Cerebellar cortex (tissue), 1 donor: ENCODE results near the gene SLC6A7.
A peak's percentile ranks its signal among the peaks of the same experiment; 100 is the strongest.

Experiments
- DNase-seq: peaks from one replicate; pipeline ENCODE4 v3.0.0-alpha.2; 2015; ENCODE audit warnings: low spot score

The SLC6A7 gene

DNA sequence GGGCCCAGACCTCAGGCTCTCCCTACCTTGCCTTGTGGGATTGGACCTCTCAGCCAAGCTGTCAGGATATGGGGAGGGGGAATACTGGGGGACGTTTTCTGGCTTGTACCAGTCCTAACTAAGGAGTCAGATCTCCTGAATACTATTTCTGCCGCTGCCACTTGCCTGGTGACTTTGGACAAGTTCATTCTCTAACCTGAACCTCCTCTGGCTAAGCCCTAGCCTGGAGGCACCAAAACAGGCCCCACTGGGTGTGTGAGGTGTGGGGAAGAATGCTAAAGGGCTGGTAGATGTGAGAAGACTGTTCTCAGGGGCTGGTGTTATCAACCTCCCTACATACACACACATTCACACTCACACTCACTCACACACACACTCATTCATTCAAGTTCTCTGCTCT, 1.1 kb downstream of the SLC6A7 start:
- peak; percentile 48 for DNase-seq

DNA sequence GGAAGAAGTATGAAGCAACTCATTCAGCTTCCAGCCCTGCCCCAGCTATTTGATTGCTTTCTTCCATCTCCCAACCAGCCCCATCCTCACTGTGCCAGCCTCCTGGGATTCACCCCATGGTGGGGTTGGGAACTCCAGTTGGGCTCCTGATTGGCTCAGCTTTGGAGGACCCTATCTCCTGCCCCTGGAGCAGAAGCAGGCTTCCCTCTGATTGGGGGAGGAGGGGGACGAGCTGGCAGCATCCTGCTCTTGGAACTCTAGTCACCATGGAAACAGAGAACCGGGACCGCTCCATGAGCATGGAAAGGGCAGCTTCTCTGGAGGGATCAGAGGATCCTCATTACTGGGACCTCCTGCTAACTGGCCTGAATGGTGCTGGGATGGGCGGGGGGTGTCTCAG, 2.6 kb downstream of the SLC6A7 start:
- DNase-seq = peak; percentile 71

- no peak for DNase-seq
Measured at GRCh38 chr5:150195736-150196485, 6.0 kb downstream of the SLC6A7 start.

DNA sequence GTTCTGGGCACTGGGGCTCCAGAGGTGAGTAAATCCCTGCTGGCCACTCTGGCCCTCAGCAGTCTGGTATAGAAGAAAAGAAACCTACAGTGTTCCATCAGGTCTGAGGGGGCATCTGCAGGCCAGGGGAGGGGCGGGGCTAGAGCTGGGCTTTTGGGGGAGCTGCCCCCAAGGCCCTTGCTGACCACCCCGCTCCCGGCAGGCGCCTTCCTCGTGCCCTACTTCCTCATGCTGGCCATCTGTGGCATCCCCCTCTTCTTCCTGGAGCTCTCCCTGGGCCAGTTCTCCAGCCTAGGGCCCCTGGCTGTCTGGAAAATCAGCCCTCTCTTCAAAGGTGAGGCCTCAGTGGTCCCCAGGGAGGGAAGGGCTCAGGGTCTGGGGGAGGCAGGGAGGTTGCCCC, 6.7 kb downstream of the SLC6A7 start:
- DNase-seq = no peak

- DNase-seq = no peak
Measured at GRCh38 chr5:150196986-150197385, 7.1 kb downstream of the SLC6A7 start.

DNA sequence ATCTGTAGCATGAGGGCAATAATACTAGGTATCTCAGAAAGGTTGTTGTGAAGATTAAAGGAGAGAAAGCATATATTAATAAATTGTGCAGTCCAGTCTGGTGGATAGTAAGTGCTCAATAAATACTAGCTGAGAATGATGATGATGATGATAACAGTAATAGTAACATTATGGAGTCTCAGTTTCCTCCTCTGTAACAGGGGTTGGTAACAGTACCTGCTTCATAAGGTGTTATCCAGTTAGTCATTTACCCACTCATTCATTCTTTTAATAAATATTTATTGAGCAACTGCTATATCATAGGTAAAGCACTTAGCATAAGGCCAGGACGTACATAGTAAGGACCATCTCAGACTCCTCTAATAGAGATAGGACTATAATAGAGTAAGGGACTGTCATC, 7.6 kb downstream of the SLC6A7 start:
- no peak for DNase-seq

DNA sequence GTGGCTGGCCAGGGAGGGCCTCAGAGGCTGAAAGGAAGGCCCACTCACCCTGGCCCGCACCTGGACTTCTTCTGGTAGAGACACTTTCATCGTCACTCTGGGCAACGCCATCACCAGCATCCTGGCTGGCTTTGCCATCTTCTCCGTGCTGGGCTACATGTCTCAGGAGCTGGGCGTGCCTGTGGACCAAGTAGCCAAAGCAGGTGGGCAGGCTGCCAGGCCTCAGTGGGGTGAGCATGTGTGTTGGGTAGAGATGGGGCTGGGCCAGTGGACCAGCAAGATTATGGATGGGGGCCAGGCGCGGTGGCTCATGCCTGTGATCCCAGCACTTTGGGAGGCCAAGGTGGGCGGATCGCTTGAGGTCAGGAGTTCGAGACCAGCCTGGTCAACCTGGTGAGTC, 12.6 kb downstream of the SLC6A7 start:
- DNase-seq = peak; percentile 78

GRCh38 chr5:150203832-150204589, 14.1 kb downstream of the SLC6A7 start:
- no peak for DNase-seq

GRCh38 chr5:150204590-150204960, 14.7 kb downstream of the SLC6A7 start:
- no peak for DNase-seq

- no peak for DNase-seq
Measured at GRCh38 chr5:150206098-150206778, 16.4 kb downstream of the SLC6A7 start.

DNA sequence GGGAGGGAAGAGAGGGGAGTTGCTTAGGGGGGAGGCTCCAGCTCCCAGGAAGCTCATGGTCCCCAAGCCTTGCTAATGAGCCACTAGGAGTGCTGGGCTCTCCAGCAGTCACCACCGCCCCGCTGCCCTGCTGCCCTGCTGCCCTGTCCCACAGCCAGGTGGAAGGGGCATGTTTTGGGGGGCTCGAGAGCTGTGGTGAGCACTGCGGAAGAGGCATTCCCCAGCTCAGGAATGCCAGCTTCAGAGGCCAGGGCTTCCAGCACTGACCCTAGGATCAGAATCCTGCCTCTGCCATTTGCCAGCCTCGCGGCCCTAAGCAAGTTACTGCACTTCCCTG, 16.9 kb downstream of the SLC6A7 start:
- no peak for DNase-seq

- DNase-seq = no peak
Measured at GRCh38 chr5:150208187-150209098, 18.6 kb downstream of the SLC6A7 start.

- no peak for DNase-seq
Measured at GRCh38 chr5:150209099-150209635, 19.3 kb downstream of the SLC6A7 start.

DNA sequence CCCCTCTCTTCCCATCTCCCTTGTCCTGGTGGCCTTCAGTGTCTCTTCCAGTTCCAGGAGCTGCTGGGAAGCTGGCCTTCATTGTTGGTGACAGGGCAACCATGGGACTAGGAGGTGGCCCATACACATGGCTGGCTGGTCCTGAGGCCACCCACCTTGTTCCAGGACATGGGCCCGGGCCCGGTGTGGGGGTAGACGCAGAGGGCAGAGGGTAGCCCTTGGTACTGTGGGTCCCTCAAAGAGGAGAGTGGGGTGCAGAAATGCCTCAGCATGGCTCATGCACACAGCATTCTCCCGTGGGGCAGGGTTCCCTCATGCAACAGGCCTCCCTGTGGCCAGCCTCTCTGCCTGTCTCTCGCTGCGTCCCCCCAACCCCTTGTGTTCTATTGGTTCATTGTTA, 20.8 kb downstream of the SLC6A7 start:
- no peak for DNase-seq

GRCh38 chr5:150211156-150212030, 21.5 kb downstream of the SLC6A7 start:
- no peak for DNase-seq

- no peak for DNase-seq
Measured at GRCh38 chr5:150213530-150213929, 23.7 kb downstream of the SLC6A7 start.

DNA sequence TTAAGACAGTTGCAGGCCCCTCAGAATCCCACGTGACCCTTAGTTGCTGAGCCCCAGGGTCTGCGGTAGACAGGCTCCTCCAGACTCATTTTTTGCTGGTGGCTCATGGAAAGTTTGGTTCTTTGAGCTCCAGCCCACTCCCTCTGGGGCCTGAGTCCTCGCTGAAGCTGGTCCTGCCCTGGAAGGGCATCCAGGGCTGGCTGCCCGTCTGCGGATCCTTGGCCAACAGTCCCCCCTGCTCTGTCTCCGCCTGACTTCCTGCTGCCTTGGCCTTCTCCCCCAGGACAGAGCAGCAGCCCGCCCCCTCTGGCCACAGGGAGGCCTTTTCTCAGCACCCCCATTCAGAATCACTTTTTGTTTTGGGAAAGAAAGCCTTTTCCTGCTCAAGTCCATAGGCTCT, 24.4 kb downstream of the SLC6A7 start:
- DNase-seq = no peak

- DNase-seq = no peak
Measured at GRCh38 chr5:150215979-150216944, 26.4 kb downstream of the SLC6A7 start.

DNA sequence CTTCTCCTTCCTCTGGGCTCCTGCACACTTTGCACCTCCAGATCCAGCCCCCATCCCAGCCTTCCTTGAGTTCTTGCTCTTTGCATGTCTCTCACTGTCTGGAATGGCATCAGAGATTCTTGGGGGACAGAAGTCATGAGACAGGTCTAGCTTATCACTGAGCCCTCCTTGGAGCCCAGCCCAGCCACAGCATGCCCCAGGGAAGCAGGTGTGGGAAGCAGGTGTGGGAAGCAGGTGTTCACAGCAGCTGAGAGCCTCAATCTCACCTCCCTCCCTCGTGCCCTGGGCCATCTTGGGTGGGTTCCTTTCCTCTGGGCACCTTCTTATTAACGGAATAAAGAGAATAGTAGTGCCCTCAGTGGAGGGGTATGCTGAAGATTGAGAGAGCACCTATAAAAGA, 27.2 kb downstream of the SLC6A7 start:
- no peak for DNase-seq
